Transverse colon (tissue), 4 donors: ENCODE measurements around the gene RERG. TPM values are rescaled to one million over a fixed set of nuclear protein-coding genes. Genes with fewer than 3 reads are reported as not detected.

ENCODE experiments used
- DNase-seq: peaks from one replicate; pipeline ENCODE4 v3.0.0-alpha.2; 2019
- H3K27ac ChIP-seq, 4 donors: fragments of 200-600 bp; sonication (generic); 2 replicates each; pipeline ENCODE4 v1.5.1; 2016 to 2018; ENCODE audit warnings: inconsistent platforms in 4 of 4
- H3K27me3 ChIP-seq: fragments of 200-600 bp; sonication (generic); 2 replicates; pipeline ENCODE4 v1.5.1; 2017; ENCODE audit warnings: inconsistent platforms
- H3K36me3 ChIP-seq, 4 donors: fragments of 200-600 bp; sonication (generic); 2 replicates each; pipeline ENCODE4 v1.5.1; 2017 to 2019; ENCODE audit warnings: inconsistent platforms in 4 of 4
- H3K4me1 ChIP-seq, 4 donors: fragments of 200-600 bp; sonication (generic); 2 replicates each; pipeline ENCODE4 v1.5.1; 2017 to 2020; ENCODE audit warnings: inconsistent platforms in 4 of 4
- H3K4me3 ChIP-seq, 4 donors: fragments of 200-600 bp; sonication (generic); 1 replicate in 1 of 4; 2 replicates in 3 of 4; pipeline versions ENCODE4 v1.5.1 to v1.6.1; 2017 to 2019; ENCODE audit warnings: inconsistent platforms in 4 of 4
- H3K9me3 ChIP-seq, 2 donors: fragments of 200-600 bp; sonication (generic); 2 replicates each; pipeline ENCODE4 v1.5.1; 2017 to 2019; ENCODE audit warnings: inconsistent platforms in 2 of 2
- EP300 ChIP-seq: sonication (generic); formaldehyde crosslinking; IDR thresholded peaks from one replicate; pipeline ENCODE4 v1.6.1; 2017; ENCODE audit warnings: antibody characterized with exemption, low read depth
- POLR2A ChIP-seq: fragments of 450-650 bp; IDR thresholded peaks from one replicate; pipeline ENCODE4 v1.6.1; 2016; ENCODE audit warnings: antibody characterized with exemption, mild to moderate bottlenecking, moderate library complexity
- POLR2AphosphoS5 ChIP-seq, 3 donors: sonication (generic); formaldehyde crosslinking; IDR thresholded peaks; one replicate each; pipeline ENCODE4 v1.6.1; 2016; ENCODE audit warnings: antibody characterized with exemption in 3 of 3
- WGBS, 2 donors: methylation state at CpG; one replicate each; pipeline ENCODE4 v1.1.5; 2018; ENCODE audit warnings: low coverage in 1 of 2; 5-methylcytosine and 5-hydroxymethylcytosine counted together
- in situ Hi-C, 4 donors: fragments of 200-750 bp; cut with MboI; loops; one replicate each; pipeline versions ENCODE4 v1.15.0 to v1.15.1; 2017; ENCODE audit warnings: low sequenced_read_pairs in 3 of 4, low pct_ligation_motif_present in 1 of 4, low pct_unique_long_range_greater_than_20kb in 1 of 4
- intact Hi-C: fragments of 100-400 bp; cut with DNase I; formaldehyde crosslinking; loops from one replicate; pipeline ENCODE4 v1.15.1; 2023; ENCODE audit warnings: low total_unique reads
- total RNA-seq, 4 donors: library from RNA; depleted of rRNA; stranded (reverse); fragments of >200 nt; gene quantifications; one replicate each; pipeline ENCODE4 v1.1.0, GENCODE V29; 2016
- TF ChIP-seq, protein P1 (sequence below), 5 experiments: fragments of 200-600 bp in 3 of 5; fragments of 450-650 bp in 2 of 5; sonication (generic) in 3 of 5; IDR thresholded peaks; 1 replicate in 2 of 5; 2 replicates in 3 of 5; pipeline ENCODE4 v1.5.1; 2016 to 2017; ENCODE audit warnings: antibody characterized with exemption in 5 of 5, inconsistent platforms in 3 of 5, mild to moderate bottlenecking in 2 of 5, moderate library complexity in 1 of 5

Gene RERG
- total RNA-seq, 4 donors from 2014 or later, result 3.6 to 12.6 (median 8.6) TPM

DNA sequence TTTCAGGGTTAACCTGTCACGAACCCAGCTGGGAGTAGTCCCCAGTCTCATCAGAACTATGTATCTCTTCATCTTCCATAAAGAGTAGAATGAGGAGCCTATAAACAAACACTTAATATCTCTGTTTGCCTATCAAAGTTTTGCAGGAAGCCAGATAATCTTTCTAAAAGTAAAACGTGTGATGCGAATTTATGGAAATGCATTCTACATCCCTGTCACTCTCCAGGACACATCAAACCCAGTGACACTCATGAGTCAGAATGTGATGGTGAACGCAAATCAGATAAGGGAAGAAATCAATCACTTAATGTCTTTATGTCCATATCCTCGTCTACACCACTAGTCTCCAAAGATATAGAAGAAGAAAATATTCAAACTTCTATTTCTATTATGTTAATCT, 37.4 kb downstream of the RERG start:
- intact Hi-C loops (no loop called here), in situ Hi-C loops (no loop called here)
- Histone ChIP-seq H3K36me3 (no peaks in the 10 kb centered on the region), H3K27me3 (no peaks in the 10 kb centered on the region), H3K4me1 (peaks cover 0 to 32% (median 1%) of the 10 kb centered on the region in 4 donors), H3K9me3 (no peaks in the 10 kb centered on the region), H3K27ac (peak overlapping the region in 2 of 4 donors; percentile 4 to 44), H3K4me3 (no peak overlapping the region)
- DNase-seq, result no peak
- WGBS, 2 donors, result 57 to 70% methylated on average over 5 of the region's 5 CpGs
- TF ChIP-seq POLR2AphosphoS5 (IDR thresholded peaks at IDR 0.05) (no peak), POLR2A (no peak), EP300 (no peak)
- TF ChIP-seq, protein P1, sequence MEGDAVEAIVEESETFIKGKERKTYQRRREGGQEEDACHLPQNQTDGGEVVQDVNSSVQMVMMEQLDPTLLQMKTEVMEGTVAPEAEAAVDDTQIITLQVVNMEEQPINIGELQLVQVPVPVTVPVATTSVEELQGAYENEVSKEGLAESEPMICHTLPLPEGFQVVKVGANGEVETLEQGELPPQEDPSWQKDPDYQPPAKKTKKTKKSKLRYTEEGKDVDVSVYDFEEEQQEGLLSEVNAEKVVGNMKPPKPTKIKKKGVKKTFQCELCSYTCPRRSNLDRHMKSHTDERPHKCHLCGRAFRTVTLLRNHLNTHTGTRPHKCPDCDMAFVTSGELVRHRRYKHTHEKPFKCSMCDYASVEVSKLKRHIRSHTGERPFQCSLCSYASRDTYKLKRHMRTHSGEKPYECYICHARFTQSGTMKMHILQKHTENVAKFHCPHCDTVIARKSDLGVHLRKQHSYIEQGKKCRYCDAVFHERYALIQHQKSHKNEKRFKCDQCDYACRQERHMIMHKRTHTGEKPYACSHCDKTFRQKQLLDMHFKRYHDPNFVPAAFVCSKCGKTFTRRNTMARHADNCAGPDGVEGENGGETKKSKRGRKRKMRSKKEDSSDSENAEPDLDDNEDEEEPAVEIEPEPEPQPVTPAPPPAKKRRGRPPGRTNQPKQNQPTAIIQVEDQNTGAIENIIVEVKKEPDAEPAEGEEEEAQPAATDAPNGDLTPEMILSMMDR (IDR thresholded peaks at IDR 0.05), result no peak

- peaks cover 0 to 22% (median 1%) of the 10 kb centered on the region in 4 donors for H3K4me1 ChIP-seq
- H3K9me3 ChIP-seq, result no peaks in the 10 kb centered on the region
- no peaks in the 10 kb centered on the region for H3K36me3 ChIP-seq
- DNase-seq, result no peak
- peak overlapping the region; percentile 20 to 72 (median 42) for H3K27ac ChIP-seq
- intact Hi-C loops, result loop anchor here (2.0 kb wide), 1 partner anchor 28 kb away; no protein-coding TSS in a partner anchor
- TF ChIP-seq EP300 (no peak), POLR2A (no peak), POLR2AphosphoS5 (IDR thresholded peaks at IDR 0.05) (no peak)
- TF ChIP-seq, protein P1 (IDR thresholded peaks at IDR 0.05), result no peak
- in situ Hi-C loops, result no loop called here
- 62 to 74% methylated on average over 2 to 3 of the region's 3 CpGs for WGBS, 2 donors
- no peaks in the 10 kb centered on the region for H3K27me3 ChIP-seq
- no peak overlapping the region for H3K4me3 ChIP-seq
These were observed 40.1 kb downstream of the RERG start for GRCh38 chr12:15181017-15181683.

GRCh38 chr12:15180325-15180724, 40.9 kb downstream of the RERG start:
- TF ChIP-seq, protein P1 (IDR thresholded peaks at IDR 0.05), result no peak
- no peak for TF ChIP-seq POLR2AphosphoS5 (IDR thresholded peaks at IDR 0.05)
- TF ChIP-seq POLR2A, result no peak
- no peak for TF ChIP-seq EP300
- H3K36me3 ChIP-seq, result no peaks in the 10 kb centered on the region

GRCh38 chr12:15179672-15180071, 41.5 kb downstream of the RERG start:
- in situ Hi-C loops, result no loop called here

More at GRCh38 chr12:15180325-15180724, 40.9 kb downstream of the RERG start:
- H3K27ac ChIP-seq, result peak overlapping the region; percentile 20 to 72 (median 42)
- H3K9me3 ChIP-seq, result no peaks in the 10 kb centered on the region
- DNase-seq, result no peak
- peaks cover 0 to 19% (median 1%) of the 10 kb centered on the region in 4 donors for H3K4me1 ChIP-seq
- WGBS, 2 donors, result 64% methylated on average over 2 of the region's 2 CpGs; no CpG with 5 or more reads in 1 of the 2 donors
- H3K27me3 ChIP-seq, result no peaks in the 10 kb centered on the region
- H3K4me3 ChIP-seq, result no peak overlapping the region
- in situ Hi-C loops (no loop called here), intact Hi-C loops (loop anchor here (2.0 kb wide), 1 partner anchor 28 kb away; no protein-coding TSS in a partner anchor)

More at GRCh38 chr12:15179672-15180071, 41.5 kb downstream of the RERG start:
- Histone ChIP-seq H3K27me3 (no peaks in the 10 kb centered on the region), H3K36me3 (no peaks in the 10 kb centered on the region), H3K4me1 (peaks cover 0 to 18% (median 1%) of the 10 kb centered on the region in 4 donors), H3K4me3 (no peak overlapping the region), H3K27ac (peak overlapping the region in 3 of 4 donors; percentile 20 to 72 (median 29)), H3K9me3 (no peaks in the 10 kb centered on the region)
- intact Hi-C loops, result loop anchor here (2.0 kb wide), 1 partner anchor 27 kb away; no protein-coding TSS in a partner anchor
- WGBS, 2 donors, result 67 to 74% methylated on average over 2 of the region's 2 CpGs
- no peak for TF ChIP-seq POLR2A
- TF ChIP-seq, protein P1 (IDR thresholded peaks at IDR 0.05), result no peak
- TF ChIP-seq EP300, result no peak
- no peak for TF ChIP-seq POLR2AphosphoS5 (IDR thresholded peaks at IDR 0.05)
- no peak for DNase-seq
